GM20431 (cell line): Measurements from ENCODE around the gene RGS1.

Experiments used
- in situ Hi-C: fragments of 300-500 bp; cut with MseI, MboI; formaldehyde crosslinking; loops from one replicate; pipeline ENCODE4 v1.15.0; 2020; ENCODE audit warnings: low sequenced_read_pairs; ENCODE audit not compliant: unreplicated experiment

Gene RGS1

GRCh38 chr1:192552760-192553191 lies 22.8 kb upstream of the RGS1 start:
- in situ Hi-C loops, result no loop called here

- in situ Hi-C loops, result no loop called here
These were observed 21.8 kb upstream of the RGS1 start for GRCh38 chr1:192553741-192554140.

GRCh38 chr1:192554904-192555303 lies 20.7 kb upstream of the RGS1 start:
- in situ Hi-C loops, result no loop called here

- in situ Hi-C loops, result no loop called here
These were observed 20.2 kb upstream of the RGS1 start for GRCh38 chr1:192555399-192555798.

GRCh38 chr1:192557841-192558595 lies 17.6 kb upstream of the RGS1 start:
- in situ Hi-C loops, result no loop called here

GRCh38 chr1:192559115-192560006 lies 16.2 kb upstream of the RGS1 start:
- in situ Hi-C loops, result no loop called here

- in situ Hi-C loops, result no loop called here
These were observed 14.3 kb upstream of the RGS1 start for GRCh38 chr1:192561301-192561700.

- in situ Hi-C loops, result no loop called here
These were observed 12.4 kb upstream of the RGS1 start for GRCh38 chr1:192563129-192563528.

GRCh38 chr1:192564099-192564498 lies 11.5 kb upstream of the RGS1 start:
- in situ Hi-C loops, result no loop called here

- in situ Hi-C loops, result no loop called here
These were observed 9.6 kb upstream of the RGS1 start for GRCh38 chr1:192565946-192566345.

GRCh38 chr1:192566657-192567056 lies 8.9 kb upstream of the RGS1 start:
- in situ Hi-C loops, result no loop called here

- in situ Hi-C loops, result no loop called here
These were observed 7.5 kb upstream of the RGS1 start for GRCh38 chr1:192568063-192568462.

- in situ Hi-C loops, result no loop called here
These were observed 3.9 kb upstream of the RGS1 start for GRCh38 chr1:192571668-192572067.

GRCh38 chr1:192573499-192573898 lies 2.1 kb upstream of the RGS1 start:
- in situ Hi-C loops, result no loop called here

GRCh38 chr1:192574073-192574472 lies 1.5 kb upstream of the RGS1 start:
- in situ Hi-C loops, result no loop called here

GRCh38 chr1:192576190-192577144 lies 894 bp downstream of the RGS1 start:
- in situ Hi-C loops, result no loop called here

GRCh38 chr1:192577145-192578140 lies 1.9 kb downstream of the RGS1 start:
- in situ Hi-C loops, result no loop called here

GRCh38 chr1:192578144-192578909 lies 2.8 kb downstream of the RGS1 start:
- in situ Hi-C loops, result no loop called here
